NCI-H2196 treated with DMSO at 0.1 percent for 48 hours (cell line): ENCODE data around the gene BATF.

ENCODE experiments used
- DNase-seq: peaks from one replicate; lab custom pipeline; 2025; ENCODE audit not compliant: unreplicated experiment; lab: John Stamatoyannopoulos, UW

BATF gene

DNA sequence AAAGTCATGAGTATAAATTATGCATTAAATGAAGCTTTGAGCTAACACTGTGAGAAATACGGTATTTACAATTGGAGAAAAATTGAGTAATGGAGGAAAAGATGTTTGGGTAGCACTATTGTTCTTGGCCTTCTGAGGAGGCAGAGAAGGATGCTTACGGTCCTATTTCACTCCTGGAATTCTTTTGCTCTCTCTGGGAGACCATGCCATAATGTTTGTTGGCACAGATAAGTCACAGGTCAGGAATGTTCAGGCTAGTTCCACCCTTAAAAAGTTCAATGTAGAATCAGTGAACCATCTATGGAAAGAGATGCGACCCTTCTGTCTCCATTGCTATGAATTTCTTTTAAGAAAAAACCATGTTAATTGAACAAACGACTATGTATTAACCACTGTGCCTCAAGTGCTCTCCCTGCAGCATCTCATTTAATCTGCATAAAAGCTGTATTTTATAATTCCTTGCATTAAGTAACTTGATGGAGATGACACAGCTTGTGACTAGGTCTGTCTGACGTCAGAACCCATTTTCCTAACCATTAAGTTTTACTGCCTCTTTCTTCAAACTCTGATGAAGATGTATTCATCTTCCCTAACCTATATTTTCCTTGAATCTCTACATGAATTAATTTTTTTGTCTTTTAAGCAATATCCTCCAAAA lies 9.5 kb downstream of the BATF start:
- no peak for DNase-seq

- no peak for DNase-seq
Observed at GRCh38 chr14:75533791-75534555, 11.7 kb downstream of the BATF start.

GRCh38 chr14:75535164-75535898 lies 13.1 kb downstream of the BATF start:
- DNase-seq: no peak

- DNase-seq: no peak
Observed at GRCh38 chr14:75537071-75537470, 14.8 kb downstream of the BATF start.

DNA sequence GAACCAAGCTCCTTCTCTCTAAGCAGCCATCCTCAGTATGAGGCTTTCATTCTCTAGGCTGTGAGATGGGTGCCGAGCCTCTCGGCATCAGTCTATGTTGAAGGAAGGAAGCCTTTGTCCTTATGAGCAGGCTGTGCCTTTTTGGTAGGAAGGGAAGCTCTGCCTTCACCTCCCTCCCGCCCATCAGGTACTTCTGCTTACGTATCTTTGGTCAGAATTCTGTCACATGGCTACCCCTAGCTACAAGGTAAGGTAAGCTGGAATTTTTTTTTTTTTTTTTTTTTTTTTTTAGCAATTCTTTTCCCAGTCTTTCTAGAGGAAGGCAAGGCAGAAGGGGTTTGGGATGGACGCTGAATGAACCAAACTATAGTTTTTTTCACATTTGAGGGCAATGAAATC lies 16.9 kb downstream of the BATF start:
- no peak for DNase-seq

GRCh38 chr14:75539561-75540478 lies 17.6 kb downstream of the BATF start:
- DNase-seq: no peak

DNA sequence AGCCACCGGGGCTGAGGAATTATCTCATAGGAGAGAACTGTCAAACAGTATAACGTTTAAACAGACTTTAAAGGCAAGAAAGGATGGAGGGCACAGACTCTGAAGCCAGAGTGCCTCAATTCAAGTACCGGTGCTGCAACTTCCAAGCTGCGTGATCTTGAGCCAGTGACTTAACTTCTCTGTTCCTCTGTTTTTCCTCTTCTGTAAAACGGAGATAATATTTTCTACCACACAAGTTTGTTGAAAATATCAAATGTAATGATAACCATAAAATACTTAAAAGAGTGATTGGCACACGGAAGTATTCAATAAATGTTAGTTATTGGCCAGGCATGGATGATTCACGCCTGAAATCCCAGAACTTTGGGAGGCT lies 18.2 kb downstream of the BATF start:
- DNase-seq: no peak

- DNase-seq: no peak
Observed at GRCh38 chr14:75542588-75543091, 20.4 kb downstream of the BATF start.

DNA sequence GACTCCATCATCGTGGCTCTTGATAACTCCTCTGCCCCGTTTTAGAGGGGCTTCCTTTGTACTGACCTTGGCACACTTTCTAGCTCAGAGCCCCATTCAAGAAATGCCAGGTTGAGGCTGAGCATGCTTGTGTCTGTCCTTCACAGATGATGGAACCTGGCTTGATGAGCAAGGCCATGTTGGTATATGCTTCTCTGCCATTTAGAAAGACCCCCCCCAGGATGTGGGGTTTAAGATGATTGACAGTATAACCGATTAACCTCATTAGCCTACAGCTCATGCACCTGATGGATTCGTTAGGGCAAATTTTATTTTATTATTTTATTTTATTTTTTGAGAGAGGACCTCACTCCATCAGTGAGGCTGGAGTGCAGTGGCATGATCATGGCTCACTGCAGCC lies 21.0 kb downstream of the BATF start:
- no peak for DNase-seq

- DNase-seq: no peak
Observed at GRCh38 chr14:75543786-75544185, 21.5 kb downstream of the BATF start.

- no peak for DNase-seq
Observed at GRCh38 chr14:75545907-75546306, 23.6 kb downstream of the BATF start.

- no peak for DNase-seq
Observed at GRCh38 chr14:75547552-75548250, 25.4 kb downstream of the BATF start.

GRCh38 chr14:75548544-75548943 lies 26.3 kb downstream of the BATF start:
- DNase-seq: no peak

DNA sequence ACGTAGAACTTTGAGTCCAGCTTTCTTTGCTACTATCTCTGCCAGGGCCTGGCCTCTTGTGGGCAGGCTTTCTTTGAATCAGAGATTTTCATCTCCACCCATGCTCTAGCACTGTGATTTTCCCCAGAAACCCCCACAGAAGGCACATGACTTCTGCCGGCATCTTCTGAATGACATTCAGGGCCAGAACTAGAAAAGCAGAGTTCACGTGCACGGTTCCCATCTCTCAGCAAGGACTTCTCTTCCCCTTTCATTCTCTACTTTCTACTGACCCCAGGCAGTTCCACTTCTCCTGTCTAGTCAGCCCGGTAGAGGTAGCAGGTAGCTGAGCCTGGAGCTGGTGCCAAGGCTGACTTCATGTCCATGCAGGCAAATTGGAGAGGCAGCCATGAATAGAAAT lies 26.9 kb downstream of the BATF start:
- DNase-seq: no peak

- DNase-seq: no peak
Observed at GRCh38 chr14:75551021-75551420, 28.8 kb downstream of the BATF start.

- DNase-seq: no peak
Observed at GRCh38 chr14:75553157-75553556, 30.9 kb downstream of the BATF start.

- DNase-seq: no peak
Observed at GRCh38 chr14:75553761-75554364, 31.6 kb downstream of the BATF start.

GRCh38 chr14:75554482-75554881 lies 32.2 kb downstream of the BATF start:
- DNase-seq: no peak

GRCh38 chr14:75558440-75558839 lies 36.2 kb downstream of the BATF start:
- DNase-seq: no peak

GRCh38 chr14:75559045-75559444 lies 36.8 kb downstream of the BATF start:
- no peak for DNase-seq
